Cortex of kidney (tissue), 1 donor: ENCODE measurements around the gene SNTG2.

Experiments
- DNase-seq: peaks from one replicate; lab custom pipeline; 2025; lab: John Stamatoyannopoulos, UW

The SNTG2 gene

DNA sequence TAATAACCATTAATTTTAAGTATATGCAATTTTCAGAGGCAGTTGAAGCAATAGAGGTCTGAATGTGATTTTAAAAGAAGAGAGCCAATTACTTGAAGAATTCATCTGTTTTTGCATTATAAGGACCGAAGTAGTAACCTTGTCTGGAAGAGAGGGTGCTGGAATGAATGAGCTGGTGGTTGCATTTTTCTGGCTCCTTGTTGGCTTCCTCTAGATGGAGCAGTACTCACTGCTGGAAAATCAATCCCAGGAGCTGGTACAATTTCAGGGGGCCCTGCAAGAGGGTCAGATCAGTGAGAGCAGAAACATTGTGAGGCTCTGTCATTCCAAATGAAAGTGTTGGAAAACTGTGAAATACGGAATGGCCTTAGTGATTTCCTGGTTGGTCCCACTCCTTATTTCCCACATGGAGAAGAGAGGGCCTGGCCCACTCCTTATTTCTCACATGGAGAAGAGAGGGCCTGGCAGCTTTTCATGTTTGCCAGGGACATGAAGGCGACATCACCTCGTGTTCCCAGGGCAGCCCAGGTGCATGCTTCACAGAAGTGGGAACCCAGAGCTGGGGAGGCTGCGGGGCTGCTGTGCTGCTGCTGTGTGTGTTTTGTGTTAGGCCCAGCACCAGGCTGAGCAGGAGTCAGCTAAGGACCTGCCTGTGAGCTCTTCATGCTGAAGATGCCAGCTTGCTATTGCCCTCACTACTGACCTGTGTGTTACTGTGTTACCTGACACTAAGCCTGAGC is 197.4 kb downstream of the SNTG2 start:
- no peak for DNase-seq

- DNase-seq: no peak
Measured at GRCh38 chr2:1150724-1151511, 200.3 kb downstream of the SNTG2 start.

- no peak for DNase-seq
Measured at GRCh38 chr2:1152375-1152774, 201.7 kb downstream of the SNTG2 start.

- no peak for DNase-seq
Measured at GRCh38 chr2:1153920-1154319, 203.3 kb downstream of the SNTG2 start.

GRCh38 chr2:1154710-1155594 is 204.3 kb downstream of the SNTG2 start:
- DNase-seq: no peak

DNA sequence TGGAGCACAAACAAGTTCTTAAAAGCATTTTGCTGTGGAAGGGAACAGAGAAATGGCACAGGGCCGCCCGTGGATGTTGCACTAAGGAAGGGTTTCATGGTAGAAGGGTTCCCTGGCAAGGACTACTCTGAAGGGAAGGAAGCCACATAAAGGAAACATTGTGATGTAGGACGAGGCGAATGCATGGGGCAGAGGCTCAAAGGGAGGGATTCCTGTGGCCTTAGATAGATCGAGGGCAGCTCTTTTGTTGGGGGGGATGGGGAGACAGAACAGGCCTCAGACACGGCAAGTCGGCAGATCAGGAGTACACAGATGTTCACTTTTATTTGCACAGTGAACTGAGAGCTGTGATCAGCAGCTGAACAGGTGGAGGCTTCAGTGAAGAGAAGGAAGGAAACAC is 205.4 kb downstream of the SNTG2 start:
- DNase-seq: no peak

DNA sequence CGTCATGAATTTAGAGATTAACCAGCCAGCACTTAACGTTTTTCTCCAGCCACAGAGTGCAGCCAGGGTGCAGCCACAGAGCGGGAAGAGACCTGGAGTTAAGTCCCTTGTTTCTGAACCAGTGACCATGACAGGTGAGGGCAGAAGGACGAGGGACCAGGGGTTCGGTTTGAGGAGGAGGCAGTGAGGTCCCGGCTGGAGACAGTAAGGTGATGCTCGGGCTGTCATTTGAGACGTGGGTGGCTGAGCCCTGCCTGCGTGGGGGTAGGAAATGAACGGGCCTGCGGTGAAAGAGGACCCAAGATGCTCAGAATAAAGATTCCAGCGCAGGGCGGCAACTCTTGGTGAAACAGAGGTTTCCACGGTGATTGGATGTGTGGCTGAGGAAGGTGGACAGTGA is 205.9 kb downstream of the SNTG2 start:
- no peak for DNase-seq

DNA sequence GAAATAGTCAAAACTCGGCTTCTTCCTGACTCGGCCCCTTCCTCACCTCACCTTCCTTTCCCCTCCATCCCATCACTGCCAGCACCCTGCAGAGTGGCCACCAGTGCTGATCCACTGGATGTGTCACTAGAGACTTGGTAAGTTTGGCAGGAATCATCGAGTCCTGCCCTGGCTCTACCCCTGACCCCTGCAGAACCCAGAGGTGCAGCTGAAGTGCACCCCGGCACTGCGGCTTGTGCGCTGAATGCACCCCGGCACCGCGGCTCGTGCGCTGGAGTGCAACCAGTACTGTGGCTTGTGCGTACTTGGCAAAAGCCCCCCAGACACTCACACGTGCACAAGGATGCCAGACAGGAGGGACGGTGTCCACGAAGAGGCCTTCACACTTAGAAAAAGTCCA is 206.5 kb downstream of the SNTG2 start:
- DNase-seq: no peak

- no peak for DNase-seq
Measured at GRCh38 chr2:1159013-1159412, 208.4 kb downstream of the SNTG2 start.

GRCh38 chr2:1162246-1162645 is 211.6 kb downstream of the SNTG2 start:
- DNase-seq: no peak

DNA sequence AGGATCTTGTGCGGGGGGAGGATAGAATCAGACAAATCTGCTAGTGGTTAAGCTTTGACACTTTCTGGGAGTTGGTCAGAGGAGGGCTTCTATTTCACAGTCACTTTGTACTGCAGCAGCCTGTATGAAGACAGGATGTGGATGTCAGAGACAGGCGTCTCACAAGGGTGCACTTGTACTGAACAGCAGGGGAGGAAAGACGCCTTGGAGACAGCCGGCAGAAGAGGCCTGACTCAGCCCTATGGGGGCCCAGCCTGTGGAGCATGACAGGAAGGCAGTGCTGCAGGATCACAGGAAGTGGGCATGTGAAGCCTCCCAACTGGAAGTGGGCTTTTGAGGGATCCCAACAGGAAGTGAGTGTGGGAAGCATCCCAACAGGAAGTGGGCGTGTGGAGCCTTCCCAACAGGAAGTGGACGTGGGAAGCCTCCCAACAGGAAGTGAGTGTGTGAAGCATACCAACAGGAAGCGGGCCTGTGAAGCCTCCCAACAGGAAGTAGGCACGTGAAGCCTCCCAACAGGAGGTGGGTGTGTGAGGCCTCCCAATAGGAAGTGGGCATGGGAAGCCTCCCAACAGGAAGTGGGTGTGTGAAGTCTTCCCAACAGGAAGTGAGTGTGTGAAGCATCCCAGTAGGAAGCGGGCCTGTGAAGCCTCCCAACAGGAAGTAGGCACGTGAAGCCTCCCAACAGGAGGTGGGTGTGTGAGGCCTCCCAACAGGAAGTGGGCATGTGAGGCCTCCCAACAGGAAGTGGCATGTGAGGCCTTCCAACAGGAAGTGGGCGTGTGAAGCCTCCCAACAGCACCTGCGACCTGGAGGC is 212.3 kb downstream of the SNTG2 start:
- DNase-seq: no peak

- no peak for DNase-seq
Measured at GRCh38 chr2:1166976-1167375, 216.3 kb downstream of the SNTG2 start.

GRCh38 chr2:1168846-1169245 is 218.2 kb downstream of the SNTG2 start:
- DNase-seq: no peak

DNA sequence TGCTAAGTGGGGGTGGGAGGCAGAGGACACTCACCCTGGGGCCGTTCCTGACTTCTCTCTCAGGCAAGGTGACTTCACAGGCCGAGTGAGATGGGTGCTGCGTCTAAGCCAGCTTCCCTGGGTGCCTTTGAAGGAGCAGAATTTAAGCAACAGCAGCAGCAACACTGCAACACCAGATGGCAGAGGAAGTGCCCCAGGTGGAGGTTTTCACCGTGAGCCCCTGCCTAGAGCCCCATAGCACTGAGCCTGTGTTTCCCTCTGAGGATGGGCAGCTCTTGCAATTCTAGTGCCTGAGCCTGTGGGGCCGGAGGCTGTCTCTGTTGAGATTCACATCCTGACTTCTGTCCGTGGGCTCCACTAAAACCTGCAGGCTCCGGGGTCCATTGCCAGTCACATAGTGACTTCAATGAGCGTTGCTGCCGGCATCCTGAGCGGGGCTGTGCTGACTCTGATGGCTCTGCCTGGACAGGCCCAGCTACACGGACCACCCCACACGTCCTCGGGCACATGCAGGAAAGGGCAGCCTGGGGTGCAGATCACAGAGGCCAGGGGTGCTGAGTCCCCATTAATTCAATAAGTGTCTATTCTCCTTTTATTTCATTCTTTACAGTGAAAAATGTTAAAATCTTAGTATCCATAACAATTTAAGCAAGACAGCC is 218.8 kb downstream of the SNTG2 start:
- no peak for DNase-seq

- DNase-seq: no peak
Measured at GRCh38 chr2:1170241-1170640, 219.6 kb downstream of the SNTG2 start.

- no peak for DNase-seq
Measured at GRCh38 chr2:1170711-1171110, 220.1 kb downstream of the SNTG2 start.

DNA sequence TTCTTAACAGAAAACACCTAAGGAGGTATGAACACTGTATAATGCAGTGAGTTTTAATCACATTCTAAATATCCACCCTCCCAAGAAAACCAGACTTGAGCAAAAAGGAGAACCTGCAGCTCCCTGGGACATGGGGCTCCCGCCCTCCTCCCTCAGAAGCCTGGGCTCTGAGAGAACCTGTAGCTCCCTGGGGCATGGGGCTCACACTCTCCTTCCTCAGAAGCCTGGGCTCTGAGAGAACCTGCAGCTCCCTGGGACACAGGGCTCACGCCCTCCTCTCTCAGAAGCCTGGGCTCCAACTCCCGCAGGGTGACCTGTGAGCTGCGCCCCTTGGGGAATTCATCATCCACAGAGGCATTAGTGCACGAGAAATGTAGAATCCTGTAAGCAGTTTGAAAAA is 222.9 kb downstream of the SNTG2 start:
- DNase-seq: no peak

GRCh38 chr2:1181893-1182292 is 231.2 kb downstream of the SNTG2 start:
- DNase-seq: no peak

DNA sequence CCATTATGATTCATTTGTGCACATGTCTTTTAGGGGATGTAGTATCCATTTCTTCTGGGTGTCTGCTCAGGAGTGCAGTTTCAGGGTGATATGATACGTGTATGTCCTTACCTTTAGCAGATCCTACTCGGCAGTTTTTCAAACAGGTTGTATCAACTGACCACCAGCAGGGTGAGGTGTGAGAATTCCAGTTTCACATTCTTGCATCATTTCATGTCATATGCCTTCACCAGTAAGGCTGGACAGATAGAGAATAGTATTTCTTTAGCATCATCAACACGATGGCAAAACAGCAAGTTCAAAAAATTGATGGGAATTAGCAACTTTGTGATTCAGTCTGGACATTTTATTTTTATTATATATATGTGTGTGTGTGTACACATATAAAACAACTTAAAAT is 232.7 kb downstream of the SNTG2 start:
- no peak for DNase-seq

GRCh38 chr2:1186421-1186820 is 235.8 kb downstream of the SNTG2 start:
- no peak for DNase-seq

GRCh38 chr2:1187189-1187588 is 236.5 kb downstream of the SNTG2 start:
- DNase-seq: no peak
